ENCODE data around the gene PPFIA2. TPM values are rescaled to one million over a fixed set of nuclear protein-coding genes. Genes with fewer than 3 reads are reported as not detected.

The PPFIA2 gene
- total RNA-seq, 1 experiment from 2014 or later = 1.1 TPM

DNA sequence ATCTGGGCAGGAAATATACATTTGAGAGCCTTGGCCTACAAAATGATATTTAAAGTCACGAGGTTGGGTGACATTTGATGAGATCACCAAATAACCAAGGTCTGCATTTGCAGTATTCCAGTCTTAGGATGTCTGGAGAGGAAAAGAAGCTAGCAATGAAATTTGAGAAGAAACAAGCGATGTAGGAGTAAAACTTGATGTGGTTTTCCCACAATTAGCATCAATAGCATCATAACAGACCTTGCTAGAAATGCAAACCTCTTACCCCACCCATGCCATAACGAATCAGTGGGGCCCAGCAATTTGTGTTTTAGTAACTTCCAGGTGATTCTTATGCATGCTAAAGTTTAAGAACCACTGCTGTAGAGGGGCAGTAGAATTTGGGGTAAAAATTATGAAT lies 219.9 kb downstream of the PPFIA2 start:
- Mint-ChIP-seq H3K4me1 (peaks cover 16% of the 10 kb centered on the region), H3K4me3 (no peak overlapping the region), H3K9me3 (no peaks in the 10 kb centered on the region), H3K27ac (no peak overlapping the region), H3K36me3 (no peaks in the 10 kb centered on the region), H3K27me3 (ENCODE audit: low read depth) (no peaks in the 10 kb centered on the region)
- CTCF ChIA-PET = no interaction called here
- DNase-seq (ENCODE audit: low spot score) = no peak
- ATAC-seq = no peak
- TF ChIP-seq ESRRA (CRISPR knock-in tag; IDR thresholded peaks at IDR 0.05; ENCODE audit: borderline replicate concordance) (no peak), ZNF671 (CRISPR knock-in tag; IDR thresholded peaks at IDR 0.05) (no peak), JAZF1 (CRISPR knock-in tag; IDR thresholded peaks at IDR 0.05) (no peak), GTF2I (CRISPR knock-in tag; conservative IDR thresholded peaks at IDR 0.05) (no peak), ZNF317 (CRISPR knock-in tag; IDR thresholded peaks at IDR 0.05; ENCODE audit: borderline replicate concordance, low read depth) (no peak), KAT7 (CRISPR knock-in tag; IDR thresholded peaks at IDR 0.05; ENCODE audit: borderline replicate concordance) (no peak)
- TF ChIP-seq, protein P1, sequence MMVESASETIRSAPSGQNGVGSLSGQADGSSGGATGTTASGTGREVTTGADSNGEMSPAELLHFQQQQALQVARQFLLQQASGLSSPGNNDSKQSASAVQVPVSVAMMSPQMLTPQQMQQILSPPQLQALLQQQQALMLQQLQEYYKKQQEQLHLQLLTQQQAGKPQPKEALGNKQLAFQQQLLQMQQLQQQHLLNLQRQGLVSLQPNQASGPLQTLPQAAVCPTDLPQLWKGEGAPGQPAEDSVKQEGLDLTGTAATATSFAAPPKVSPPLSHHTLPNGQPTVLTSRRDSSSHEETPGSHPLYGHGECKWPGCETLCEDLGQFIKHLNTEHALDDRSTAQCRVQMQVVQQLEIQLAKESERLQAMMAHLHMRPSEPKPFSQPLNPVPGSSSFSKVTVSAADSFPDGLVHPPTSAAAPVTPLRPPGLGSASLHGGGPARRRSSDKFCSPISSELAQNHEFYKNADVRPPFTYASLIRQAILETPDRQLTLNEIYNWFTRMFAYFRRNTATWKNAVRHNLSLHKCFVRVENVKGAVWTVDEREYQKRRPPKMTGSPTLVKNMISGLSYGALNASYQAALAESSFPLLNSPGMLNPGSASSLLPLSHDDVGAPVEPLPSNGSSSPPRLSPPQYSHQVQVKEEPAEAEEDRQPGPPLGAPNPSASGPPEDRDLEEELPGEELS (CRISPR knock-in tag; IDR thresholded peaks at IDR 0.05) = no peak
- TF ChIP-seq, protein P2, sequence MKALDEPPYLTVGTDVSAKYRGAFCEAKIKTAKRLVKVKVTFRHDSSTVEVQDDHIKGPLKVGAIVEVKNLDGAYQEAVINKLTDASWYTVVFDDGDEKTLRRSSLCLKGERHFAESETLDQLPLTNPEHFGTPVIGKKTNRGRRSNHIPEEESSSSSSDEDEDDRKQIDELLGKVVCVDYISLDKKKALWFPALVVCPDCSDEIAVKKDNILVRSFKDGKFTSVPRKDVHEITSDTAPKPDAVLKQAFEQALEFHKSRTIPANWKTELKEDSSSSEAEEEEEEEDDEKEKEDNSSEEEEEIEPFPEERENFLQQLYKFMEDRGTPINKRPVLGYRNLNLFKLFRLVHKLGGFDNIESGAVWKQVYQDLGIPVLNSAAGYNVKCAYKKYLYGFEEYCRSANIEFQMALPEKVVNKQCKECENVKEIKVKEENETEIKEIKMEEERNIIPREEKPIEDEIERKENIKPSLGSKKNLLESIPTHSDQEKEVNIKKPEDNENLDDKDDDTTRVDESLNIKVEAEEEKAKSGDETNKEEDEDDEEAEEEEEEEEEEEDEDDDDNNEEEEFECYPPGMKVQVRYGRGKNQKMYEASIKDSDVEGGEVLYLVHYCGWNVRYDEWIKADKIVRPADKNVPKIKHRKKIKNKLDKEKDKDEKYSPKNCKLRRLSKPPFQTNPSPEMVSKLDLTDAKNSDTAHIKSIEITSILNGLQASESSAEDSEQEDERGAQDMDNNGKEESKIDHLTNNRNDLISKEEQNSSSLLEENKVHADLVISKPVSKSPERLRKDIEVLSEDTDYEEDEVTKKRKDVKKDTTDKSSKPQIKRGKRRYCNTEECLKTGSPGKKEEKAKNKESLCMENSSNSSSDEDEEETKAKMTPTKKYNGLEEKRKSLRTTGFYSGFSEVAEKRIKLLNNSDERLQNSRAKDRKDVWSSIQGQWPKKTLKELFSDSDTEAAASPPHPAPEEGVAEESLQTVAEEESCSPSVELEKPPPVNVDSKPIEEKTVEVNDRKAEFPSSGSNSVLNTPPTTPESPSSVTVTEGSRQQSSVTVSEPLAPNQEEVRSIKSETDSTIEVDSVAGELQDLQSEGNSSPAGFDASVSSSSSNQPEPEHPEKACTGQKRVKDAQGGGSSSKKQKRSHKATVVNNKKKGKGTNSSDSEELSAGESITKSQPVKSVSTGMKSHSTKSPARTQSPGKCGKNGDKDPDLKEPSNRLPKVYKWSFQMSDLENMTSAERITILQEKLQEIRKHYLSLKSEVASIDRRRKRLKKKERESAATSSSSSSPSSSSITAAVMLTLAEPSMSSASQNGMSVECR (CRISPR knock-in tag; IDR thresholded peaks at IDR 0.05; ENCODE audit: borderline replicate concordance) = no peak
- TF ChIP-seq, protein P3, sequence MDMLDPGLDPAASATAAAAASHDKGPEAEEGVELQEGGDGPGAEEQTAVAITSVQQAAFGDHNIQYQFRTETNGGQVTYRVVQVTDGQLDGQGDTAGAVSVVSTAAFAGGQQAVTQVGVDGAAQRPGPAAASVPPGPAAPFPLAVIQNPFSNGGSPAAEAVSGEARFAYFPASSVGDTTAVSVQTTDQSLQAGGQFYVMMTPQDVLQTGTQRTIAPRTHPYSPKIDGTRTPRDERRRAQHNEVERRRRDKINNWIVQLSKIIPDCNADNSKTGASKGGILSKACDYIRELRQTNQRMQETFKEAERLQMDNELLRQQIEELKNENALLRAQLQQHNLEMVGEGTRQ (CRISPR knock-in tag; IDR thresholded peaks at IDR 0.05) = no peak
- POLR2A ChIA-PET = no interaction called here

DNA sequence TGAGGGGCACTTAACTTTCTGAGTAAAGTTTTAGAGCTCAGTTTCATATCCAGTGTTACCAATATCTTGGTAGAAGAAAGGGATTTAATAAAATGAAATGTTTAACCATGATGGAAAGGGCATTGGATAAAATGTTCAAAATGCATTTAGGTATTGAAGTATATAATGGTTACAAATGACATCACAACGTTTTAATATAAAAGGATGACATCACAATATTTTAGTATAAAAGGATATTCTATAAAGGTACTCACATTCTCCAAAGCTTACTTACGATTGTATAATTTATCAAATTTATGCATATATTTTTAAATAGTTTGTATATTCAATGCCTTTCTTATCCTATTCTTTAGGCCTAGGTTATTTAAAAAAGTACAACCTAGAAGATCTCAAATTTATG lies 226.1 kb downstream of the PPFIA2 start:
- no peak overlapping the region for H3K27ac Mint-ChIP-seq
- POLR2A ChIA-PET = no interaction called here
- no peaks in the 10 kb centered on the region for H3K4me1 Mint-ChIP-seq
- DNase-seq (ENCODE audit: low spot score) = no peak
- CTCF ChIA-PET = no interaction called here
- no peaks in the 10 kb centered on the region for H3K9me3 Mint-ChIP-seq
- no peaks in the 10 kb centered on the region for H3K27me3 Mint-ChIP-seq (ENCODE audit: low read depth)
- no peak for ATAC-seq
- H3K36me3 Mint-ChIP-seq = no peaks in the 10 kb centered on the region
- no peak overlapping the region for H3K4me3 Mint-ChIP-seq
- TF ChIP-seq, protein P4, sequence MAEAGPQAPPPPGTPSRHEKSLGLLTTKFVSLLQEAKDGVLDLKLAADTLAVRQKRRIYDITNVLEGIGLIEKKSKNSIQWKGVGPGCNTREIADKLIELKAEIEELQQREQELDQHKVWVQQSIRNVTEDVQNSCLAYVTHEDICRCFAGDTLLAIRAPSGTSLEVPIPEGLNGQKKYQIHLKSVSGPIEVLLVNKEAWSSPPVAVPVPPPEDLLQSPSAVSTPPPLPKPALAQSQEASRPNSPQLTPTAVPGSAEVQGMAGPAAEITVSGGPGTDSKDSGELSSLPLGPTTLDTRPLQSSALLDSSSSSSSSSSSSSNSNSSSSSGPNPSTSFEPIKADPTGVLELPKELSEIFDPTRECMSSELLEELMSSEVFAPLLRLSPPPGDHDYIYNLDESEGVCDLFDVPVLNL (CRISPR knock-in tag; IDR thresholded peaks at IDR 0.05; ENCODE audit: borderline replicate concordance, low read depth) = no peak
- TF ChIP-seq GABPB1 (CRISPR knock-in tag; IDR thresholded peaks at IDR 0.05) (no peak), ZBTB21 (CRISPR knock-in tag; IDR thresholded peaks at IDR 0.05; ENCODE audit: borderline replicate concordance) (no peak), SP1 (CRISPR knock-in tag; conservative IDR thresholded peaks at IDR 0.05) (no peak), CREM (CRISPR knock-in tag; IDR thresholded peaks at IDR 0.05) (no peak), ELF4 (CRISPR knock-in tag; IDR thresholded peaks at IDR 0.05; ENCODE audit: low read depth) (no peak), TEAD4 (CRISPR knock-in tag; IDR thresholded peaks at IDR 0.05) (no peak), ZNF232 (CRISPR knock-in tag; IDR thresholded peaks at IDR 0.05) (no peak), RELA (CRISPR knock-in tag; IDR thresholded peaks at IDR 0.05; ENCODE audit: borderline replicate concordance) (no peak)
- TF ChIP-seq, protein P1 (CRISPR knock-in tag; IDR thresholded peaks at IDR 0.05) = no peak
- TF ChIP-seq, protein P5, sequence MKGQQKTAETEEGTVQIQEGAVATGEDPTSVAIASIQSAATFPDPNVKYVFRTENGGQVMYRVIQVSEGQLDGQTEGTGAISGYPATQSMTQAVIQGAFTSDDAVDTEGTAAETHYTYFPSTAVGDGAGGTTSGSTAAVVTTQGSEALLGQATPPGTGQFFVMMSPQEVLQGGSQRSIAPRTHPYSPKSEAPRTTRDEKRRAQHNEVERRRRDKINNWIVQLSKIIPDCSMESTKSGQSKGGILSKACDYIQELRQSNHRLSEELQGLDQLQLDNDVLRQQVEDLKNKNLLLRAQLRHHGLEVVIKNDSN (CRISPR knock-in tag; IDR thresholded peaks at IDR 0.05) = no peak
- TF ChIP-seq, protein P6, sequence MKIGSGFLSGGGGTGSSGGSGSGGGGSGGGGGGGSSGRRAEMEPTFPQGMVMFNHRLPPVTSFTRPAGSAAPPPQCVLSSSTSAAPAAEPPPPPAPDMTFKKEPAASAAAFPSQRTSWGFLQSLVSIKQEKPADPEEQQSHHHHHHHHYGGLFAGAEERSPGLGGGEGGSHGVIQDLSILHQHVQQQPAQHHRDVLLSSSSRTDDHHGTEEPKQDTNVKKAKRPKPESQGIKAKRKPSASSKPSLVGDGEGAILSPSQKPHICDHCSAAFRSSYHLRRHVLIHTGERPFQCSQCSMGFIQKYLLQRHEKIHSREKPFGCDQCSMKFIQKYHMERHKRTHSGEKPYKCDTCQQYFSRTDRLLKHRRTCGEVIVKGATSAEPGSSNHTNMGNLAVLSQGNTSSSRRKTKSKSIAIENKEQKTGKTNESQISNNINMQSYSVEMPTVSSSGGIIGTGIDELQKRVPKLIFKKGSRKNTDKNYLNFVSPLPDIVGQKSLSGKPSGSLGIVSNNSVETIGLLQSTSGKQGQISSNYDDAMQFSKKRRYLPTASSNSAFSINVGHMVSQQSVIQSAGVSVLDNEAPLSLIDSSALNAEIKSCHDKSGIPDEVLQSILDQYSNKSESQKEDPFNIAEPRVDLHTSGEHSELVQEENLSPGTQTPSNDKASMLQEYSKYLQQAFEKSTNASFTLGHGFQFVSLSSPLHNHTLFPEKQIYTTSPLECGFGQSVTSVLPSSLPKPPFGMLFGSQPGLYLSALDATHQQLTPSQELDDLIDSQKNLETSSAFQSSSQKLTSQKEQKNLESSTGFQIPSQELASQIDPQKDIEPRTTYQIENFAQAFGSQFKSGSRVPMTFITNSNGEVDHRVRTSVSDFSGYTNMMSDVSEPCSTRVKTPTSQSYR (CRISPR knock-in tag; IDR thresholded peaks at IDR 0.05) = no peak

All from WTC11 (cell line).